ENCODE results near the gene C9orf152.

The C9orf152 gene

GRCh38 chr9:110180511-110181434 is 27.2 kb downstream of the C9orf152 start:
- no peak overlapping the region for H3K4me3 Mint-ChIP-seq
- DNase-seq = no peak
- peaks cover 4% of the 10 kb centered on the region for H3K27me3 Mint-ChIP-seq
- peaks cover 14% of the 10 kb centered on the region for H3K4me1 Mint-ChIP-seq
- peaks cover 12% of the 10 kb centered on the region for H3K9me3 Mint-ChIP-seq
- H3K36me3 Mint-ChIP-seq = peaks cover 8% of the 10 kb centered on the region
- CTCF ChIA-PET = interaction anchor here (0.7 to 1.7 kb wide), 6 partner anchors 13 to 741 kb away, joined by 3 to 5 read pairs (median 3); no protein-coding TSS in a partner anchor
- H3K27ac Mint-ChIP-seq = no peak overlapping the region

GRCh38 chr9:110179734-110180133 is 28.2 kb downstream of the C9orf152 start:
- CTCF ChIA-PET = interaction anchor here (0.7 to 1.7 kb wide), 4 partner anchors 15 to 740 kb away, joined by 3 to 5 read pairs (median 3); no protein-coding TSS in a partner anchor
- H3K9me3 Mint-ChIP-seq = peaks cover 12% of the 10 kb centered on the region
- DNase-seq = no peak
- peaks cover 14% of the 10 kb centered on the region for H3K4me1 Mint-ChIP-seq
- peaks cover 4% of the 10 kb centered on the region for H3K27me3 Mint-ChIP-seq
- H3K4me3 Mint-ChIP-seq = no peak overlapping the region
- H3K36me3 Mint-ChIP-seq = peaks cover 8% of the 10 kb centered on the region
- no peak overlapping the region for H3K27ac Mint-ChIP-seq

GRCh38 chr9:110178281-110178680 is 29.7 kb downstream of the C9orf152 start:
- H3K4me3 Mint-ChIP-seq = no peak overlapping the region
- CTCF ChIA-PET = no interaction called here
- no peak for DNase-seq
- peaks cover 12% of the 10 kb centered on the region for H3K36me3 Mint-ChIP-seq
- H3K27ac Mint-ChIP-seq = no peak overlapping the region
- H3K27me3 Mint-ChIP-seq = peaks cover 7% of the 10 kb centered on the region
- H3K9me3 Mint-ChIP-seq = peaks cover 12% of the 10 kb centered on the region
- peaks cover 18% of the 10 kb centered on the region for H3K4me1 Mint-ChIP-seq

GRCh38 chr9:110175275-110175968 is 32.5 kb downstream of the C9orf152 start:
- Mint-ChIP-seq H3K9me3 (peaks cover 4% of the 10 kb centered on the region), H3K27ac (no peak overlapping the region), H3K27me3 (peaks cover 8% of the 10 kb centered on the region), H3K36me3 (peaks cover 25% of the 10 kb centered on the region), H3K4me1 (peaks cover 23% of the 10 kb centered on the region), H3K4me3 (no peak overlapping the region)
- no peak for DNase-seq
- CTCF ChIA-PET = interaction anchor here (1.7 kb wide), 1 partner anchor 10 kb away, joined by 5 read pairs; no protein-coding TSS in a partner anchor

GRCh38 chr9:110173322-110173642 is 34.7 kb downstream of the C9orf152 start:
- peak overlapping the region; percentile 49 for H3K27ac Mint-ChIP-seq
- no peak for DNase-seq
- H3K27me3 Mint-ChIP-seq = peaks cover 6% of the 10 kb centered on the region
- peaks cover 43% of the 10 kb centered on the region for H3K36me3 Mint-ChIP-seq
- peak overlapping the region; percentile 44 for H3K4me3 Mint-ChIP-seq
- CTCF ChIA-PET = interaction anchor here (1.1 kb wide), 1 partner anchor 269 kb away, joined by 4 read pairs; no protein-coding TSS in a partner anchor
- peaks cover 21% of the 10 kb centered on the region for H3K4me1 Mint-ChIP-seq
- no peaks in the 10 kb centered on the region for H3K9me3 Mint-ChIP-seq

- H3K9me3 Mint-ChIP-seq = no peaks in the 10 kb centered on the region
- peaks cover 57% of the 10 kb centered on the region for H3K36me3 Mint-ChIP-seq
- peaks cover 23% of the 10 kb centered on the region for H3K4me1 Mint-ChIP-seq
- H3K27ac Mint-ChIP-seq = peak overlapping the region; percentile 43
- H3K27me3 Mint-ChIP-seq = peaks cover 4% of the 10 kb centered on the region
- DNase-seq = no peak
- CTCF ChIA-PET = interaction anchor here (1.3 kb wide), 1 partner anchor 267 kb away, joined by 4 read pairs; no protein-coding TSS in a partner anchor
- no peak overlapping the region for H3K4me3 Mint-ChIP-seq
Measured at GRCh38 chr9:110170357-110171257, 37.4 kb downstream of the C9orf152 start.

GRCh38 chr9:110168486-110168885 is 39.5 kb downstream of the C9orf152 start:
- H3K4me3 Mint-ChIP-seq = no peak overlapping the region
- DNase-seq = no peak
- CTCF ChIA-PET = no interaction called here
- peaks cover 21% of the 10 kb centered on the region for H3K4me1 Mint-ChIP-seq
- H3K27me3 Mint-ChIP-seq = peaks cover 3% of the 10 kb centered on the region
- no peak overlapping the region for H3K27ac Mint-ChIP-seq
- no peaks in the 10 kb centered on the region for H3K9me3 Mint-ChIP-seq
- peaks cover 63% of the 10 kb centered on the region for H3K36me3 Mint-ChIP-seq

- no peak overlapping the region for H3K4me3 Mint-ChIP-seq
- H3K27ac Mint-ChIP-seq = peak overlapping the region; percentile 71
- peaks cover 57% of the 10 kb centered on the region for H3K4me1 Mint-ChIP-seq
Measured at GRCh38 chr9:110161940-110162339, 46.0 kb downstream of the C9orf152 start.

GRCh38 chr9:110160685-110161084 is 47.3 kb downstream of the C9orf152 start:
- H3K4me3 Mint-ChIP-seq = no peak overlapping the region
- peaks cover 72% of the 10 kb centered on the region for H3K36me3 Mint-ChIP-seq
- peak overlapping the region; percentile 61 for H3K27ac Mint-ChIP-seq

More at GRCh38 chr9:110161940-110162339, 46.0 kb downstream of the C9orf152 start:
- Mint-ChIP-seq H3K36me3 (peaks cover 66% of the 10 kb centered on the region), H3K27me3 (no peaks in the 10 kb centered on the region), H3K9me3 (peaks cover 2% of the 10 kb centered on the region)
- CTCF ChIA-PET = interaction anchor here (0.6 kb wide), 1 partner anchor 723 kb away, joined by 3 read pairs; no protein-coding TSS in a partner anchor
- no peak for DNase-seq

GRCh38 chr9:110160123-110160522 is 47.8 kb downstream of the C9orf152 start:
- Mint-ChIP-seq H3K36me3 (peaks cover 69% of the 10 kb centered on the region), H3K4me3 (no peak overlapping the region), H3K27me3 (no peaks in the 10 kb centered on the region), H3K9me3 (peaks cover 2% of the 10 kb centered on the region), H3K4me1 (peaks cover 75% of the 10 kb centered on the region), H3K27ac (no peak overlapping the region)
- DNase-seq = no peak
- CTCF ChIA-PET = no interaction called here

More at GRCh38 chr9:110160685-110161084, 47.3 kb downstream of the C9orf152 start:
- CTCF ChIA-PET = no interaction called here
- Mint-ChIP-seq H3K27me3 (no peaks in the 10 kb centered on the region), H3K9me3 (peaks cover 2% of the 10 kb centered on the region), H3K4me1 (peaks cover 70% of the 10 kb centered on the region)
- no peak for DNase-seq

- Mint-ChIP-seq H3K36me3 (peaks cover 74% of the 10 kb centered on the region), H3K4me3 (peak overlapping the region; percentile 36), H3K9me3 (peaks cover 2% of the 10 kb centered on the region), H3K27me3 (no peaks in the 10 kb centered on the region), H3K4me1 (peaks cover 96% of the 10 kb centered on the region), H3K27ac (peak overlapping the region; percentile 90)
- CTCF ChIA-PET = interaction anchor here (0.7 to 1.8 kb wide), 5 partner anchors 10 to 251 kb away, joined by 3 to 7 read pairs (median 5); no protein-coding TSS in a partner anchor
- DNase-seq = no peak
Measured at GRCh38 chr9:110157823-110158664, 49.9 kb downstream of the C9orf152 start.

GRCh38 chr9:110156902-110157301 is 51.1 kb downstream of the C9orf152 start:
- peak overlapping the region; percentile 14 for H3K4me3 Mint-ChIP-seq
- DNase-seq = peak; percentile 66
- H3K4me1 Mint-ChIP-seq = peaks cover 100% of the 10 kb centered on the region
- H3K36me3 Mint-ChIP-seq = peaks cover 74% of the 10 kb centered on the region
- H3K27me3 Mint-ChIP-seq = no peaks in the 10 kb centered on the region
- CTCF ChIA-PET = interaction anchor here (0.6 to 1.8 kb wide), 8 partner anchors 9 to 714 kb away, joined by 3 to 7 read pairs (median 4); partner anchors contain the start of gene TXN
- peak overlapping the region; percentile 90 for H3K27ac Mint-ChIP-seq
- peaks cover 2% of the 10 kb centered on the region for H3K9me3 Mint-ChIP-seq

Measured in activated naive CD4-positive, alpha-beta T cell treated with anti-CD3 and anti-CD28 coated beads, Interleukin-2, amount 10 ng/mL, durations not matched to agents 7 days and 5 days (primary cell).